Measurements from ENCODE around the gene GSTA4. TPM values are rescaled to one million over a fixed set of nuclear protein-coding genes. Genes with fewer than 3 reads are reported as not detected.
A peak's percentile ranks its signal among the peaks of the same experiment; 100 is the strongest.
"Not testable (repeated sequence)": the region's sequence is repeated elsewhere in the genome, so short reads cannot be mapped to it uniquely, and the experiment has no call there.

Gene GSTA4
- total and polyA plus RNA-seq, 2 of the 13 experiments (the other 11 are each of a cell fraction or from before 2014, with no cell fraction given): 34.1 to 53.6 TPM

- peak; percentile 61 for TF ChIP-seq CBX1 (IDR thresholded peaks at IDR 0.05; ENCODE audit: low read depth)
- peak; percentile 69; the same call in 1 of the 2 replicates for TF ChIP-seq KDM5B (CRISPR knock-in tag; IDR thresholded peaks at IDR 0.05; ENCODE audit: borderline replicate concordance)
- TF ChIP-seq RNF2 (conservative IDR thresholded peaks at IDR 0.05; ENCODE audit: low read depth): peak; percentile 60; the same call in 1 of the 2 replicates
- 0 out of 2 replicates have a peak, but pooled peaks have one; percentile 45 for TF ChIP-seq HMG20B (CRISPR knock-in tag; conservative IDR thresholded peaks at IDR 0.05)
- TF ChIP-seq FOXA1 (IDR thresholded peaks at IDR 0.05): not testable (repeated sequence)
- peak; percentile 43; the same call in 1 of the 2 replicates for TF ChIP-seq FOXA1 (CRISPR knock-in tag; IDR thresholded peaks at IDR 0.05)
- TF ChIP-seq SAP130 (CRISPR knock-in tag; IDR thresholded peaks at IDR 0.05; ENCODE audit: low read depth): peak; percentile 74
- peak; percentile 63 for TF ChIP-seq CSRNP1 (CRISPR knock-in tag; IDR thresholded peaks at IDR 0.05)
- peak; percentile 65 for TF ChIP-seq NCOA2 (CRISPR knock-in tag; IDR thresholded peaks at IDR 0.05)
- TF ChIP-seq ZGPAT (CRISPR knock-in tag; IDR thresholded peaks at IDR 0.05): peak; percentile 97
Observed at GRCh38 chr6:52995089-52995912, at the start of gene GSTA4 (continued).

- POLR2A ChIA-PET: no interaction called here
- FAIRE-seq (peak; percentile 42), ATAC-seq (no peak), DNase-seq (ENCODE audit: low spot score) (no peak)
- Histone ChIP-seq H3K9me3 (ENCODE audit: low read length) (no peaks in the 10 kb centered on the region), H2AFZ (ENCODE audit: low read length) (no peak overlapping the region), H3K36me3 (replicated peaks in 1 of 2; ENCODE audit: control insufficient read depth in 1 of 2, insufficient read depth in 2 of 2, low read length in 2 of 2) (peaks cover 11 to 21% of the 10 kb centered on the region in 2 experiments), H3K27ac (ENCODE audit: extremely low read length, insufficient read depth, low read length) (no peak overlapping the region), H3K27me3 (ENCODE audit: control insufficient read depth in 1 of 2, insufficient read depth in 2 of 2, low read length in 2 of 2) (no peaks in the 10 kb centered on the region), H3K4me1 (ENCODE audit: insufficient read depth, low read length) (peaks cover 15% of the 10 kb centered on the region), H4K20me1 (ENCODE audit: insufficient read depth, low read length) (no peaks in the 10 kb centered on the region), H3K4me2 (ENCODE audit: low read depth, low read length) (no peak overlapping the region), H3K9ac (ENCODE audit: insufficient read depth, low read depth, low read length) (no peak overlapping the region), H3K79me2 (ENCODE audit: insufficient read depth, low read length) (no peaks in the 10 kb centered on the region), H3K4me3 (replicated peaks in 1 of 3; ENCODE audit: insufficient read depth in 1 of 3, low read depth in 2 of 3, low read length in 3 of 3) (no peak overlapping the region)
- intact Hi-C loops (cut with micrococcal nuclease; ENCODE audit: unreplicated experiment) (no loop called here), in situ Hi-C loops (cut with HindIII; ENCODE audit: extremely low pct_ligation_motif_present, low pct_unique_long_range_greater_than_20kb) (no loop called here)
- CTCF ChIA-PET (ENCODE audit: low intra/inter-chr PET ratio, low total read pairs): no interaction called here
- no TSS peak for BruUV-seq (replicated peaks)
- 66% methylated on average over 4 of the region's 4 CpGs for WGBS (ENCODE audit: low lambda C conversion rate)
- TF ChIP-seq RBM22 (optimal IDR thresholded peaks at IDR 0.05; ENCODE audit: low read length) (no peak), ARID4A (CRISPR knock-in tag; IDR thresholded peaks at IDR 0.05; ENCODE audit: borderline replicate concordance) (no peak), ZNF672 (CRISPR knock-in tag; IDR thresholded peaks at IDR 0.05) (no peak), HOXA9 (CRISPR knock-in tag; IDR thresholded peaks at IDR 0.05; ENCODE audit: borderline replicate concordance) (no peak), KLF16 (CRISPR knock-in tag; IDR thresholded peaks at IDR 0.05) (no peak), TBX3 (IDR thresholded peaks at IDR 0.05; ENCODE audit: borderline replicate concordance) (no peak)
Observed at GRCh38 chr6:53044572-53044971, 49.5 kb upstream of the GSTA4 start.
